Fibroblast of lung (primary cell): Measurements from ENCODE around the gene NATD1. TPM values are rescaled to one million over a fixed set of nuclear protein-coding genes. Genes with fewer than 3 reads are reported as not detected.

ENCODE experiments used
- DNase-seq, 2 donors: peaks; one replicate each; pipeline versions ENCODE4 v3.0.0 to v3.0.0-alpha.2; 2010; ENCODE audit warnings: low read depth in 2 of 2
- H2AFZ ChIP-seq: 2 replicates; pipeline ENCODE4 v1.5.1; 2012; ENCODE audit warnings: low read length, control low read depth, inconsistent platforms
- H3K27ac ChIP-seq: 2 replicates; pipeline ENCODE4 v1.5.1; 2011; ENCODE audit warnings: low read length, control low read depth; ENCODE audit not compliant: insufficient read depth
- H3K27me3 ChIP-seq: 2 replicates; pipeline ENCODE4 v1.5.1; 2011; ENCODE audit warnings: mild to moderate bottlenecking, low read length; ENCODE audit not compliant: control insufficient read depth, insufficient read depth
- H3K36me3 ChIP-seq: 2 replicates; pipeline ENCODE4 v1.5.1; 2011; ENCODE audit warnings: low read length; ENCODE audit not compliant: control insufficient read depth, insufficient read depth
- H3K4me1 ChIP-seq: 2 replicates; pipeline ENCODE4 v1.5.1; 2011; ENCODE audit warnings: low read length; ENCODE audit not compliant: control insufficient read depth, insufficient read depth; ENCODE audit errors: extremely low read depth
- H3K4me2 ChIP-seq: 2 replicates; pipeline ENCODE4 v1.5.1; 2011; ENCODE audit warnings: low read length, control low read depth; ENCODE audit not compliant: insufficient read depth; ENCODE audit errors: extremely low read depth
- H3K4me3 ChIP-seq, 4 experiments: fragments of 200-600 bp in 1 of 4; sonication (generic) in 1 of 4; replicated peaks in 1 of 4; 2 replicates each; pipeline ENCODE4 v1.5.1; 2011 to 2016; ENCODE audit warnings: low read length in 4 of 4, low read depth in 3 of 4, mild to moderate bottlenecking in 3 of 4, control low read depth in 2 of 4, inconsistent platforms in 1 of 4, mixed read lengths in 1 of 4; ENCODE audit not compliant: insufficient read depth in 1 of 4; ENCODE audit errors: control extremely low read depth in 1 of 4
- H3K79me2 ChIP-seq: 2 replicates; pipeline ENCODE4 v1.5.1; 2012; ENCODE audit warnings: mild to moderate bottlenecking, low read length, inconsistent platforms; ENCODE audit not compliant: control insufficient read depth, insufficient read depth
- H3K9ac ChIP-seq: 2 replicates; pipeline ENCODE4 v1.5.1; 2011; ENCODE audit warnings: mild to moderate bottlenecking, low read length, control low read depth; ENCODE audit not compliant: insufficient read depth
- H3K9me3 ChIP-seq: 2 replicates; pipeline ENCODE4 v1.5.1; 2012; ENCODE audit warnings: low read depth, low read length; ENCODE audit not compliant: control insufficient read depth, insufficient read depth
- H4K20me1 ChIP-seq: 2 replicates; pipeline ENCODE4 v1.5.1; 2011; ENCODE audit warnings: low read length; ENCODE audit not compliant: control insufficient read depth, insufficient read depth; ENCODE audit errors: extremely low read depth
- EZH2 ChIP-seq: IDR thresholded peaks from 2 replicates; pipeline ENCODE4 v1.5.1; 2012; ENCODE audit warnings: low read length, control low read depth, mild to moderate bottlenecking; ENCODE audit errors: missing control alignments
- polyA plus RNA-seq, 2 donors: library from polyadenylated mRNA; depleted of rRNA in 1 of 2; stranded (reverse) in 1 of 2; unstranded in 1 of 2; fragments of >200 nt; gene quantifications; 2 replicates each; pipeline ENCODE4 v1.2.1, GENCODE V29; 2011 to 2012; ENCODE audit warnings: missing spikeins in 1 of 2
- total RNA-seq: library from RNA; depleted of rRNA; stranded (reverse); fragments of >200 nt; gene quantifications from 2 replicates; pipeline ENCODE4 v1.2.1, GENCODE V29; 2014
- TF ChIP-seq, protein P1 (sequence below), 2 donors: IDR thresholded peaks in 1 of 2; conservative IDR thresholded peaks in 1 of 2; 1 replicate in 1 of 2; 2 replicates in 1 of 2; pipeline ENCODE4 v1.5.1; 2011 to 2012; ENCODE audit warnings: low read length in 2 of 2, control low read depth in 1 of 2, inconsistent platforms in 1 of 2, low read depth in 1 of 2, mild to moderate bottlenecking in 1 of 2

The NATD1 gene
- total and polyA plus RNA-seq, 2 donors (not counting 1 experiment from before 2014, with no cell fraction given), result 5.6 to 9.2 TPM

DNA sequence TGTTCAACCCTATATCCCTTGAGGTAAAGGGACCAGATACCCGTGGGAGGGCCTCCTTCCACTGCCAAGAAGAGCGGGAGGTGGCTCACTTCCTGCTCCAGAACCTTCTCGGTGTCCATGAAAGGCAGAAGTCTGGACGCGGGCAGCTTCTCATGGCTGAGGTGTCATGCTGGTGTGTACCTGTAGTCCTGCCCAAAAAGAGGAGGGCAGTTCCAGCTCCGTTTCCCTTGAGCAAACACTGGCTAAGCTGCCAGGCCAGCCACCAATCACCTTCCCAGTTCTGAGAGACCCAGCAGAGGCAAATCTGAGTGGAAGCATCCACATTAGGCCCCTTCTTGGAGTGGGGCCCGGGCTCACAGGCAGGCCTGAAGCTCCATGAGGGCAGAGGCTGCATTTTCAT, 44.9 kb downstream of the NATD1 start:
- Histone ChIP-seq H3K27ac (no peak overlapping the region), H3K36me3 (peaks cover 10% of the 10 kb centered on the region), H4K20me1 (peaks cover 2% of the 10 kb centered on the region), H2AFZ (no peak overlapping the region), H3K9ac (no peak overlapping the region), H3K4me1 (peaks cover 6% of the 10 kb centered on the region), H3K4me3 (no peak overlapping the region), H3K79me2 (peaks cover 90% of the 10 kb centered on the region), H3K9me3 (no peaks in the 10 kb centered on the region), H3K4me2 (no peak overlapping the region), H3K27me3 (no peaks in the 10 kb centered on the region)
- TF ChIP-seq, protein P1, sequence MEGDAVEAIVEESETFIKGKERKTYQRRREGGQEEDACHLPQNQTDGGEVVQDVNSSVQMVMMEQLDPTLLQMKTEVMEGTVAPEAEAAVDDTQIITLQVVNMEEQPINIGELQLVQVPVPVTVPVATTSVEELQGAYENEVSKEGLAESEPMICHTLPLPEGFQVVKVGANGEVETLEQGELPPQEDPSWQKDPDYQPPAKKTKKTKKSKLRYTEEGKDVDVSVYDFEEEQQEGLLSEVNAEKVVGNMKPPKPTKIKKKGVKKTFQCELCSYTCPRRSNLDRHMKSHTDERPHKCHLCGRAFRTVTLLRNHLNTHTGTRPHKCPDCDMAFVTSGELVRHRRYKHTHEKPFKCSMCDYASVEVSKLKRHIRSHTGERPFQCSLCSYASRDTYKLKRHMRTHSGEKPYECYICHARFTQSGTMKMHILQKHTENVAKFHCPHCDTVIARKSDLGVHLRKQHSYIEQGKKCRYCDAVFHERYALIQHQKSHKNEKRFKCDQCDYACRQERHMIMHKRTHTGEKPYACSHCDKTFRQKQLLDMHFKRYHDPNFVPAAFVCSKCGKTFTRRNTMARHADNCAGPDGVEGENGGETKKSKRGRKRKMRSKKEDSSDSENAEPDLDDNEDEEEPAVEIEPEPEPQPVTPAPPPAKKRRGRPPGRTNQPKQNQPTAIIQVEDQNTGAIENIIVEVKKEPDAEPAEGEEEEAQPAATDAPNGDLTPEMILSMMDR (conservative IDR thresholded peaks at IDR 0.05 in 1 of 2, IDR thresholded peaks at IDR 0.05 in 1 of 2; ENCODE audit: low read depth in 1 of 2, low read length in 2 of 2), result no peak
- no peak for TF ChIP-seq EZH2
- DNase-seq, result no peak

DNA sequence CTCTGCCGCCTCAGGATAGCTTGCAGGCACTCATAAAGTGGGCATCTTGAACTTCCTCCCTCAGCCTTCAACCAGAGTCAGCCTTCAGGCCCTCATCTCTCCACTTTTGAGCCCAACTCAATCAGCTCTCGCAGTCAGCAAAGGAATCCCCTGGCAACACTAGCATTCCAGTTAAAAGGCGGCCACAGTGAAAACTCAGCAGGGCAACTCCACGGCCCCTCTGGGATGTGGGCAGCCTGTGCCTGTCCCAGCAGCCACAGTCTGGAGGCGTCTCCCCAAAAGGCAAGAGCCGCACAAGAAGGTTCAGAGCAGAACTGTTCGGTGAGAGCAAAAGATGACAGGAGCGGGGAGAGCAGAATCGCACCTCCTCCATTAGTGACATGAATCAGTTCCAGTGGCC, 48.3 kb downstream of the NATD1 start:
- Histone ChIP-seq H3K4me3 (no peak overlapping the region), H3K4me2 (no peak overlapping the region), H3K9me3 (no peaks in the 10 kb centered on the region), H4K20me1 (peaks cover 2% of the 10 kb centered on the region), H2AFZ (no peak overlapping the region), H3K9ac (no peak overlapping the region), H3K4me1 (no peaks in the 10 kb centered on the region), H3K27ac (peak overlapping the region; percentile 16), H3K27me3 (no peaks in the 10 kb centered on the region), H3K36me3 (peaks cover 7% of the 10 kb centered on the region), H3K79me2 (peaks cover 90% of the 10 kb centered on the region)
- DNase-seq, result no peak
- TF ChIP-seq, protein P1 (conservative IDR thresholded peaks at IDR 0.05 in 1 of 2, IDR thresholded peaks at IDR 0.05 in 1 of 2; ENCODE audit: low read depth in 1 of 2, low read length in 2 of 2), result no peak
- TF ChIP-seq EZH2, result no peak

DNA sequence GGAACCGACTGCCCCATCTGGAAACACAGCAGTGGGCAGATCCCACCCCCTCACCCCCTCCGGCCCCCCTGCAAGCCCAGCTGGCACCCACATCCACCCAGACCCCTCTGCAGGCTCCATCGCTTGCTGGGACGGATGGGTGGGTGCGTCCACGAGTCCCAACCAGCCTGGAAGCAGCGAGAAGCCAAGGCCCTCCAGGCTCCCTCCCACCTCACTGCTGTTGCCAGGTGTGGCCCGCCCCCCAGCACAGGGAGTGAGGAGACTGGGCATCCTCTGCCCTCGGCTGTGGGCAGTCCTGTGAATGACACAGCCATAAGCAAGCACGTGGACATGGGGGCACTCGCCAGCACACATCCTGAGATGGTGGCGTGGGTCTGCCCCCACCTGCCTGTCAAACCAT, 50.7 kb downstream of the NATD1 start:
- Histone ChIP-seq H3K36me3 (peaks cover 8% of the 10 kb centered on the region), H3K79me2 (peaks cover 85% of the 10 kb centered on the region), H3K4me2 (no peak overlapping the region), H3K4me3 (no peak overlapping the region), H3K27me3 (no peaks in the 10 kb centered on the region), H3K9me3 (no peaks in the 10 kb centered on the region), H3K9ac (no peak overlapping the region), H4K20me1 (peaks cover 2% of the 10 kb centered on the region), H3K27ac (no peak overlapping the region), H2AFZ (no peak overlapping the region), H3K4me1 (no peaks in the 10 kb centered on the region)
- TF ChIP-seq, protein P1 (conservative IDR thresholded peaks at IDR 0.05 in 1 of 2, IDR thresholded peaks at IDR 0.05 in 1 of 2; ENCODE audit: low read depth in 1 of 2, low read length in 2 of 2), result no peak
- no peak for TF ChIP-seq EZH2
- DNase-seq, result no peak
